Neuronal stem cell (in vitro differentiated cells): ENCODE data around the gene ATP5F1E.
A peak's percentile ranks its signal among the peaks of the same experiment; 100 is the strongest.

Source experiments
- DNase-seq: peaks from one replicate; pipeline ENCODE4 v3.0.0-alpha.2; 2013; ENCODE audit warnings: low spot score
- H2AFZ ChIP-seq: one replicate; pipeline ENCODE4 v1.6.1; 2013; ENCODE audit warnings: mild to moderate bottlenecking, low read length, inconsistent platforms
- H2AK5ac ChIP-seq: 2 replicates; pipeline ENCODE4 v1.6.1; 2013; ENCODE audit warnings: low read depth, mild to moderate bottlenecking, inconsistent platforms, low read length, moderate library complexity, mixed read lengths
- H2BK120ac ChIP-seq: 2 replicates; pipeline ENCODE4 v1.6.1; 2013; ENCODE audit warnings: low read depth, mild to moderate bottlenecking, inconsistent platforms, low read length, moderate library complexity, mixed read lengths
- H2BK12ac ChIP-seq: one replicate; pipeline ENCODE4 v1.6.1; 2013; ENCODE audit warnings: low read length, inconsistent platforms
- H2BK15ac ChIP-seq: 2 replicates; pipeline ENCODE4 v1.6.1; 2013; ENCODE audit warnings: mild to moderate bottlenecking, low read length, inconsistent platforms, mixed read lengths
- H2BK5ac ChIP-seq: one replicate; pipeline ENCODE4 v1.6.1; 2013; ENCODE audit warnings: inconsistent platforms, mild to moderate bottlenecking, low read length, moderate library complexity
- H3K14ac ChIP-seq: one replicate; pipeline ENCODE4 v1.6.1; 2013; ENCODE audit warnings: low read length, inconsistent platforms
- H3K18ac ChIP-seq: 2 replicates; pipeline ENCODE4 v1.6.1; 2013; ENCODE audit warnings: low read length, inconsistent platforms
- H3K23ac ChIP-seq: 2 replicates; pipeline ENCODE4 v1.6.1; 2013; ENCODE audit warnings: low read depth, mild to moderate bottlenecking, mixed read lengths, low read length, inconsistent platforms; ENCODE audit not compliant: poor library complexity
- H3K27ac ChIP-seq: replicated peaks from 3 replicates; pipeline ENCODE4 v1.5.1; 2013; ENCODE audit warnings: low read length, inconsistent platforms
- H3K27me3 ChIP-seq, 3 experiments: 2 replicates each; pipeline ENCODE4 v1.6.1; 2013; ENCODE audit warnings: low read length in 3 of 3, mild to moderate bottlenecking in 2 of 3, inconsistent platforms in 1 of 3, low read depth in 1 of 3, mixed read lengths in 1 of 3, moderate library complexity in 1 of 3; ENCODE audit not compliant: control insufficient read depth in 3 of 3, insufficient read depth in 3 of 3
- H3K36me3 ChIP-seq, 2 donors: replicated peaks in 1 of 2; 2 replicates each; pipeline ENCODE4 v1.6.1; 2013; ENCODE audit warnings: low read length in 2 of 2; ENCODE audit not compliant: control insufficient read depth in 2 of 2, insufficient read depth in 2 of 2
- H3K4ac ChIP-seq: 2 replicates; pipeline ENCODE4 v1.6.1; 2013; ENCODE audit warnings: inconsistent platforms, mild to moderate bottlenecking, low read length, moderate library complexity
- H3K4me1 ChIP-seq, 2 donors: 1 replicate in 1 of 2; 2 replicates in 1 of 2; pipeline ENCODE4 v1.6.1; 2013; ENCODE audit warnings: low read length in 2 of 2, low read depth in 1 of 2; ENCODE audit not compliant: control insufficient read depth in 2 of 2, insufficient read depth in 1 of 2
- H3K4me2 ChIP-seq: one replicate; pipeline ENCODE4 v1.6.1; 2013; ENCODE audit warnings: mild to moderate bottlenecking, low read length, inconsistent platforms; ENCODE audit not compliant: insufficient read depth, poor library complexity, severe bottlenecking
- H3K4me3 ChIP-seq, 2 donors: 2 replicates each; pipeline ENCODE4 v1.5.1; 2013; ENCODE audit warnings: low read length in 2 of 2, mild to moderate bottlenecking in 2 of 2, inconsistent platforms in 1 of 2, moderate library complexity in 1 of 2
- H3K79me1 ChIP-seq: one replicate; pipeline ENCODE4 v1.6.1; 2013; ENCODE audit warnings: low read depth, mild to moderate bottlenecking, inconsistent platforms, low read length, moderate library complexity
- H3K9ac ChIP-seq: one replicate; pipeline ENCODE4 v1.6.1; 2013; ENCODE audit warnings: mild to moderate bottlenecking, low read depth, low read length, inconsistent platforms; ENCODE audit not compliant: poor library complexity
- H3K9me3 ChIP-seq, 2 donors: replicated peaks in 1 of 2; 2 replicates each; pipeline versions ENCODE3 to v1.6.1; 2013; ENCODE audit warnings: low read length in 2 of 2, mild to moderate bottlenecking in 2 of 2, inconsistent platforms in 1 of 2, low read depth in 1 of 2, mixed read lengths in 1 of 2, moderate library complexity in 1 of 2; ENCODE audit not compliant: control insufficient read depth in 2 of 2, insufficient read depth in 1 of 2
- H4K8ac ChIP-seq: one replicate; pipeline ENCODE4 v1.6.1; 2013; ENCODE audit warnings: low read depth, mild to moderate bottlenecking, inconsistent platforms, low read length, moderate library complexity
- H4K91ac ChIP-seq: one replicate; pipeline ENCODE4 v1.6.1; 2013; ENCODE audit warnings: low read length, low read depth, mild to moderate bottlenecking, inconsistent platforms; ENCODE audit not compliant: poor library complexity
- WGBS, 2 donors: extraction: QIAGEN DNeasy Blood & Tissue Kit; methylation state at CpG; one replicate each; pipeline ENCODE4 v1.1.7; 2013; ENCODE audit warnings: missing lambda C conversion rate in 2 of 2, mixed read lengths in 1 of 2; ENCODE audit not compliant: insufficient read length in 2 of 2, insufficient replicate concordance in 1 of 2; ENCODE audit errors: extremely low coverage in 2 of 2; 5-methylcytosine and 5-hydroxymethylcytosine counted together

Gene ATP5F1E

GRCh38 chr20:59031564-59032022, 542 bp downstream of the ATP5F1E start:
- H2AK5ac ChIP-seq, result peak overlapping the region; percentile 89
- H3K9ac ChIP-seq, result peak overlapping the region; percentile 99
- H4K91ac ChIP-seq, result peak overlapping the region; percentile 56
- H3K4me1 ChIP-seq, result peaks cover 4 to 48% of the 10 kb centered on the region in 2 donors
- H3K14ac ChIP-seq, result peak overlapping the region; percentile 97
- H2BK12ac ChIP-seq, result no peak overlapping the region
- no peaks in the 10 kb centered on the region for H3K9me3 ChIP-seq
- no peak overlapping the region for H2BK120ac ChIP-seq
- H3K18ac ChIP-seq, result peak overlapping the region; percentile 99
- no peaks in the 10 kb centered on the region for H3K27me3 ChIP-seq
- peak overlapping the region; percentile 96 for H3K23ac ChIP-seq
- peak overlapping the region; percentile 70 for H3K4me2 ChIP-seq
- H2AFZ ChIP-seq, result peak overlapping the region; percentile 90
- peak overlapping the region; percentile 87 for H2BK5ac ChIP-seq
- no CpG with 5 or more reads among the region's 13 CpGs for WGBS, 2 donors
- H3K36me3 ChIP-seq, result peaks cover 19 to 80% of the 10 kb centered on the region in 2 donors
- no peak overlapping the region for H2BK15ac ChIP-seq
- H3K4ac ChIP-seq, result no peak overlapping the region
- H3K4me3 ChIP-seq, result peak overlapping the region; percentile 81 to 97
- peaks cover 4% of the 10 kb centered on the region for H3K79me1 ChIP-seq
- H4K8ac ChIP-seq, result no peak overlapping the region
- H3K27ac ChIP-seq, result no peak overlapping the region
- DNase-seq, result no peak

- Histone ChIP-seq H2BK12ac (no peak overlapping the region), H2AK5ac (no peak overlapping the region), H3K27ac (no peak overlapping the region), H3K9me3 (no peaks in the 10 kb centered on the region), H3K4me2 (peak overlapping the region; percentile 70), H3K4me3 (peak overlapping the region; percentile 81 to 97), H3K4me1 (peaks cover 4 to 46% of the 10 kb centered on the region in 2 donors), H4K8ac (no peak overlapping the region), H3K4ac (no peak overlapping the region), H3K9ac (no peak overlapping the region), H2BK15ac (no peak overlapping the region), H3K27me3 (no peaks in the 10 kb centered on the region), H3K23ac (no peak overlapping the region), H4K91ac (no peak overlapping the region), H2AFZ (no peak overlapping the region), H2BK120ac (no peak overlapping the region), H2BK5ac (no peak overlapping the region), H3K18ac (no peak overlapping the region), H3K36me3 (peaks cover 16 to 80% of the 10 kb centered on the region in 2 donors), H3K79me1 (peaks cover 4% of the 10 kb centered on the region), H3K14ac (no peak overlapping the region)
- no CpG with 5 or more reads among the region's 7 CpGs for WGBS, 2 donors
- DNase-seq, result no peak
Measured at GRCh38 chr20:59030911-59031563, 1.1 kb downstream of the ATP5F1E start.

GRCh38 chr20:59028812-59029211, 3.3 kb downstream of the ATP5F1E start:
- Histone ChIP-seq H2AFZ (no peak overlapping the region), H3K9ac (no peak overlapping the region), H4K8ac (no peak overlapping the region), H3K27me3 (no peaks in the 10 kb centered on the region), H3K36me3 (peaks cover 22 to 78% of the 10 kb centered on the region in 2 donors), H4K91ac (no peak overlapping the region), H2BK15ac (no peak overlapping the region), H2AK5ac (no peak overlapping the region), H3K4me2 (no peak overlapping the region), H2BK12ac (no peak overlapping the region), H3K14ac (no peak overlapping the region), H3K23ac (no peak overlapping the region), H3K9me3 (no peaks in the 10 kb centered on the region), H3K4me3 (peak overlapping the region in 1 of 2 donors; percentile 29), H3K27ac (no peak overlapping the region), H2BK5ac (no peak overlapping the region), H2BK120ac (no peak overlapping the region), H3K4me1 (peaks cover 4 to 56% of the 10 kb centered on the region in 2 donors), H3K79me1 (peaks cover 7% of the 10 kb centered on the region), H3K18ac (no peak overlapping the region), H3K4ac (no peak overlapping the region)
- DNase-seq, result no peak
- WGBS, 2 donors, result no CpG with 5 or more reads among the region's 2 CpGs

- Histone ChIP-seq H4K91ac (no peak overlapping the region), H2BK5ac (no peak overlapping the region), H2BK12ac (no peak overlapping the region), H3K79me1 (peaks cover 8% of the 10 kb centered on the region), H3K27me3 (no peaks in the 10 kb centered on the region), H4K8ac (no peak overlapping the region), H2AK5ac (no peak overlapping the region), H2AFZ (no peak overlapping the region), H3K14ac (no peak overlapping the region), H2BK15ac (no peak overlapping the region), H3K4ac (no peak overlapping the region), H3K4me2 (no peak overlapping the region), H3K27ac (no peak overlapping the region), H3K36me3 (peaks cover 26 to 83% of the 10 kb centered on the region in 2 donors), H3K4me1 (peaks cover 4 to 56% of the 10 kb centered on the region in 2 donors), H3K9me3 (no peaks in the 10 kb centered on the region), H3K4me3 (no peak overlapping the region), H3K18ac (no peak overlapping the region), H3K9ac (no peak overlapping the region), H2BK120ac (no peak overlapping the region), H3K23ac (no peak overlapping the region)
- DNase-seq, result no peak
- WGBS, 2 donors, result no CpG with 5 or more reads among the region's 8 CpGs
Measured at GRCh38 chr20:59027741-59028320, 4.3 kb downstream of the ATP5F1E start.
